Measurements from ENCODE around the gene MORN1. TPM values are rescaled to one million over a fixed set of nuclear protein-coding genes. Genes with fewer than 3 reads are reported as not detected.

MORN1 gene
- total and polyA plus RNA-seq, 10 of the 15 experiments (the other 5 are each of a cell fraction or from before 2014, with no cell fraction given) = 0.76 to 7.9 (median 5.5) TPM

DNA sequence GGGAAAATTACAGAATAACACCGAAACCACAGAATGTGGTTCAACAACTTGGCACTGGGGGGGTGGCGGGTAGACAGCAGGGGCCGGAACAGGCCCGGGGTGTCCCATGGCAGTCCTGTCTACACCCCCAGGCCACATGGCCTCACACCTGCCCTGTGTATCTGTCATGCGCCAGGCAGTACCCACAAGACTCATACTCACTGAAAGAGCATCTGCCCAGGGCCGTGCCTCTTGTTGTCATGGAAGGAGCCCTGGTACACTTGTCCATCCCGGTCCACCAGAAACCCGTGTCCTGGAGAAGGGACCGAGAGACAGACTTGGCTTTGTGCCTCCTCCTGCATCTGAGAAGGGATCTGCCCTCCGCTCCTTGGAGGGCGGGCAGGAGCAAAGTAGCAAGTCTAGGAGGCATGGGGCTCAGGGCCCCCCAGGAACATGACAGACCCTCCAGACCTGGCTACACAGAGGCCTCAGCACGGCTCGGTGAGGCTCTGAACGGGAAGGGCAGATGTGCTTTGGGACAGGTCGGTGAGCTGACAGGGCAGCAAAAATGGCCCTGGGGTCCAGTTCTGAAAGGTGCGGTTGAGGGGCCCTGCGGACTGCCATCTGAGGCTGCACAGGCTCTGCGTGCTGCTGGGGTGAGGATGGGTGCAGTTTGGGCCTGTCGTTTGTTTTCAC lies 5.6 kb downstream of the MORN1 start:
- H3K36me3 ChIP-seq (ENCODE audit: control insufficient read depth in 2 of 2, insufficient read depth in 2 of 2, low read length in 1 of 2) = no peaks in the 10 kb centered on the region; a peak in 1 of 4 replicates
- FAIRE-seq = no peak
- no peaks in the 10 kb centered on the region for H3K27me3 ChIP-seq (replicated peaks in 1 of 2; ENCODE audit: control insufficient read depth in 2 of 2, insufficient read depth in 2 of 2, low read length in 1 of 2)
- BruUV-seq (replicated peaks) = no TSS peak
- ChIA-PET SMC1A (ENCODE audit: uncharacterized antibody, unreplicated experiment) (no interaction called here), RAD21 (ENCODE audit: unreplicated experiment) (interaction anchor here (1.3 kb wide), 1 partner anchor 191 kb away, joined by 4 read pairs; the partner anchor contains the start of gene FAAP20), POLR2A (no interaction called here), CTCF (interaction anchor here (2.4 to 2.5 kb wide), 2 partner anchors 191 kb away, joined by 14 to 22 read pairs; partner anchors contain the start of gene FAAP20)
- peaks cover 9% of the 10 kb centered on the region; the same call in 1 of the 2 replicates for H3K79me2 ChIP-seq (ENCODE audit: control insufficient read depth, insufficient read depth, low read length)
- H3K4me3 ChIP-seq = no peak overlapping the region
- no peak for DNase-seq (ENCODE audit: low read depth, low spot score)
- H3K27ac ChIP-seq (ENCODE audit: control insufficient read depth, insufficient read depth) = no peak overlapping the region
- no peak for ATAC-seq
- H2AFZ ChIP-seq (ENCODE audit: control insufficient read depth, low read depth, low read length) = no peak overlapping the region
- H3K9ac ChIP-seq (ENCODE audit: control insufficient read depth, insufficient read depth, low read length) = no peak overlapping the region
- no peaks in the 10 kb centered on the region for H4K20me1 ChIP-seq (ENCODE audit: control insufficient read depth, insufficient read depth)
- no peak overlapping the region for H3K4me2 ChIP-seq (ENCODE audit: control insufficient read depth, insufficient read depth)
- no peaks in the 10 kb centered on the region for H3K9me3 ChIP-seq (replicated peaks; ENCODE audit: control insufficient read depth, insufficient read depth, low read length)
- in situ Hi-C loops (cut with MboI) = loop anchor here (5.0 kb wide), 1 partner anchor 193 kb away; the partner anchor contains the start of gene FAAP20
- WGBS (ENCODE audit: insufficient coverage, insufficient replicate concordance, low lambda C conversion rate, missing lambda C conversion rate) = 89% methylated on average over 19 of the region's 19 CpGs
- H3K4me1 ChIP-seq (ENCODE audit: control insufficient read depth, insufficient read depth, low read length) = peaks cover 33% of the 10 kb centered on the region
- intact Hi-C loops (cut with micrococcal nuclease; ENCODE audit: unreplicated experiment) = no loop called here
- TF ChIP-seq ZNF622 (IDR thresholded peaks at IDR 0.05) (no peak), CREB1 (IDR thresholded peaks at IDR 0.05; ENCODE audit: low read depth) (no peak), NFYB (IDR thresholded peaks at IDR 0.05; ENCODE audit: insufficient read depth, low read depth, low read length) (no peak), MYC (IDR thresholded peaks at IDR 0.05; ENCODE audit: insufficient read depth, insufficient read length, insufficient replicate concordance, low read length, severe bottlenecking) (no peak)
- TF ChIP-seq, protein P1, sequence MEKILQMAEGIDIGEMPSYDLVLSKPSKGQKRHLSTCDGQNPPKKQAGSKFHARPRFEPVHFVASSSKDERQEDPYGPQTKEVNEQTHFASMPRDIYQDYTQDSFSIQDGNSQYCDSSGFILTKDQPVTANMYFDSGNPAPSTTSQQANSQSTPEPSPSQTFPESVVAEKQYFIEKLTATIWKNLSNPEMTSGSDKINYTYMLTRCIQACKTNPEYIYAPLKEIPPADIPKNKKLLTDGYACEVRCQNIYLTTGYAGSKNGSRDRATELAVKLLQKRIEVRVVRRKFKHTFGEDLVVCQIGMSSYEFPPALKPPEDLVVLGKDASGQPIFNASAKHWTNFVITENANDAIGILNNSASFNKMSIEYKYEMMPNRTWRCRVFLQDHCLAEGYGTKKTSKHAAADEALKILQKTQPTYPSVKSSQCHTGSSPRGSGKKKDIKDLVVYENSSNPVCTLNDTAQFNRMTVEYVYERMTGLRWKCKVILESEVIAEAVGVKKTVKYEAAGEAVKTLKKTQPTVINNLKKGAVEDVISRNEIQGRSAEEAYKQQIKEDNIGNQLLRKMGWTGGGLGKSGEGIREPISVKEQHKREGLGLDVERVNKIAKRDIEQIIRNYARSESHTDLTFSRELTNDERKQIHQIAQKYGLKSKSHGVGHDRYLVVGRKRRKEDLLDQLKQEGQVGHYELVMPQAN (conservative IDR thresholded peaks at IDR 0.05) = no peak
- TF ChIP-seq, protein P2, sequence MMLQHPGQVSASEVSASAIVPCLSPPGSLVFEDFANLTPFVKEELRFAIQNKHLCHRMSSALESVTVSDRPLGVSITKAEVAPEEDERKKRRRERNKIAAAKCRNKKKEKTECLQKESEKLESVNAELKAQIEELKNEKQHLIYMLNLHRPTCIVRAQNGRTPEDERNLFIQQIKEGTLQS (IDR thresholded peaks at IDR 0.05; ENCODE audit: borderline replicate concordance, extremely low read depth, low read depth, low read length) = no peak
- TF ChIP-seq, protein P3, sequence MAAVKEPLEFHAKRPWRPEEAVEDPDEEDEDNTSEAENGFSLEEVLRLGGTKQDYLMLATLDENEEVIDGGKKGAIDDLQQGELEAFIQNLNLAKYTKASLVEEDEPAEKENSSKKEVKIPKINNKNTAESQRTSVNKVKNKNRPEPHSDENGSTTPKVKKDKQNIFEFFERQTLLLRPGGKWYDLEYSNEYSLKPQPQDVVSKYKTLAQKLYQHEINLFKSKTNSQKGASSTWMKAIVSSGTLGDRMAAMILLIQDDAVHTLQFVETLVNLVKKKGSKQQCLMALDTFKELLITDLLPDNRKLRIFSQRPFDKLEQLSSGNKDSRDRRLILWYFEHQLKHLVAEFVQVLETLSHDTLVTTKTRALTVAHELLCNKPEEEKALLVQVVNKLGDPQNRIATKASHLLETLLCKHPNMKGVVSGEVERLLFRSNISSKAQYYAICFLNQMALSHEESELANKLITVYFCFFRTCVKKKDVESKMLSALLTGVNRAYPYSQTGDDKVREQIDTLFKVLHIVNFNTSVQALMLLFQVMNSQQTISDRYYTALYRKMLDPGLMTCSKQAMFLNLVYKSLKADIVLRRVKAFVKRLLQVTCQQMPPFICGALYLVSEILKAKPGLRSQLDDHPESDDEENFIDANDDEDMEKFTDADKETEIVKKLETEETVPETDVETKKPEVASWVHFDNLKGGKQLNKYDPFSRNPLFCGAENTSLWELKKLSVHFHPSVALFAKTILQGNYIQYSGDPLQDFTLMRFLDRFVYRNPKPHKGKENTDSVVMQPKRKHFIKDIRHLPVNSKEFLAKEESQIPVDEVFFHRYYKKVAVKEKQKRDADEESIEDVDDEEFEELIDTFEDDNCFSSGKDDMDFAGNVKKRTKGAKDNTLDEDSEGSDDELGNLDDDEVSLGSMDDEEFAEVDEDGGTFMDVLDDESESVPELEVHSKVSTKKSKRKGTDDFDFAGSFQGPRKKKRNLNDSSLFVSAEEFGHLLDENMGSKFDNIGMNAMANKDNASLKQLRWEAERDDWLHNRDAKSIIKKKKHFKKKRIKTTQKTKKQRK (IDR thresholded peaks at IDR 0.05; ENCODE audit: low read depth, low read length) = no peak
- TF ChIP-seq, protein P4, sequence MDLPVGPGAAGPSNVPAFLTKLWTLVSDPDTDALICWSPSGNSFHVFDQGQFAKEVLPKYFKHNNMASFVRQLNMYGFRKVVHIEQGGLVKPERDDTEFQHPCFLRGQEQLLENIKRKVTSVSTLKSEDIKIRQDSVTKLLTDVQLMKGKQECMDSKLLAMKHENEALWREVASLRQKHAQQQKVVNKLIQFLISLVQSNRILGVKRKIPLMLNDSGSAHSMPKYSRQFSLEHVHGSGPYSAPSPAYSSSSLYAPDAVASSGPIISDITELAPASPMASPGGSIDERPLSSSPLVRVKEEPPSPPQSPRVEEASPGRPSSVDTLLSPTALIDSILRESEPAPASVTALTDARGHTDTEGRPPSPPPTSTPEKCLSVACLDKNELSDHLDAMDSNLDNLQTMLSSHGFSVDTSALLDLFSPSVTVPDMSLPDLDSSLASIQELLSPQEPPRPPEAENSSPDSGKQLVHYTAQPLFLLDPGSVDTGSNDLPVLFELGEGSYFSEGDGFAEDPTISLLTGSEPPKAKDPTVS (IDR thresholded peaks at IDR 0.05; ENCODE audit: low read depth, low read length) = no peak
- TF ChIP-seq, protein P5, sequence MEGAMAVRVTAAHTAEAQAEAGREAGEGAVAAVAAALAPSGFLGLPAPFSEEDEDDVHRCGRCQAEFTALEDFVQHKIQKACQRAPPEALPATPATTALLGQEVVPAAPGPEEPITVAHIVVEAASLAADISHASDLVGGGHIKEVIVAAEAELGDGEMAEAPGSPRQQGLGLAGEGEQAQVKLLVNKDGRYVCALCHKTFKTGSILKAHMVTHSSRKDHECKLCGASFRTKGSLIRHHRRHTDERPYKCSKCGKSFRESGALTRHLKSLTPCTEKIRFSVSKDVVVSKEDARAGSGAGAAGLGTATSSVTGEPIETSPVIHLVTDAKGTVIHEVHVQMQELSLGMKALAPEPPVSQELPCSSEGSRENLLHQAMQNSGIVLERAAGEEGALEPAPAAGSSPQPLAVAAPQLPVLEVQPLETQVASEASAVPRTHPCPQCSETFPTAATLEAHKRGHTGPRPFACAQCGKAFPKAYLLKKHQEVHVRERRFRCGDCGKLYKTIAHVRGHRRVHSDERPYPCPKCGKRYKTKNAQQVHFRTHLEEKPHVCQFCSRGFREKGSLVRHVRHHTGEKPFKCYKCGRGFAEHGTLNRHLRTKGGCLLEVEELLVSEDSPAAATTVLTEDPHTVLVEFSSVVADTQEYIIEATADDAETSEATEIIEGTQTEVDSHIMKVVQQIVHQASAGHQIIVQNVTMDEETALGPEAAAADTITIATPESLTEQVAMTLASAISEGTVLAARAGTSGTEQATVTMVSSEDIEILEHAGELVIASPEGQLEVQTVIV (IDR thresholded peaks at IDR 0.05; ENCODE audit: borderline replicate concordance, partially characterized antibody) = no peak
- TF ChIP-seq, protein P6, sequence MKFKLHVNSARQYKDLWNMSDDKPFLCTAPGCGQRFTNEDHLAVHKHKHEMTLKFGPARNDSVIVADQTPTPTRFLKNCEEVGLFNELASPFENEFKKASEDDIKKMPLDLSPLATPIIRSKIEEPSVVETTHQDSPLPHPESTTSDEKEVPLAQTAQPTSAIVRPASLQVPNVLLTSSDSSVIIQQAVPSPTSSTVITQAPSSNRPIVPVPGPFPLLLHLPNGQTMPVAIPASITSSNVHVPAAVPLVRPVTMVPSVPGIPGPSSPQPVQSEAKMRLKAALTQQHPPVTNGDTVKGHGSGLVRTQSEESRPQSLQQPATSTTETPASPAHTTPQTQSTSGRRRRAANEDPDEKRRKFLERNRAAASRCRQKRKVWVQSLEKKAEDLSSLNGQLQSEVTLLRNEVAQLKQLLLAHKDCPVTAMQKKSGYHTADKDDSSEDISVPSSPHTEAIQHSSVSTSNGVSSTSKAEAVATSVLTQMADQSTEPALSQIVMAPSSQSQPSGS (IDR thresholded peaks at IDR 0.05; ENCODE audit: low read length) = no peak

Data from GM12878 (cell line).